IPS-18a (cell line): ENCODE results near the gene MRPL2.

ENCODE experiments used
- H3K27ac ChIP-seq: one replicate; pipeline ENCODE4 v1.5.1; 2013; ENCODE audit warnings: low read length
- H3K27me3 ChIP-seq: one replicate; pipeline ENCODE4 v1.6.1; 2013; ENCODE audit warnings: mild to moderate bottlenecking, low read length; ENCODE audit not compliant: control insufficient read depth, insufficient read depth
- H3K36me3 ChIP-seq: one replicate; pipeline ENCODE4 v1.6.1; 2013; ENCODE audit warnings: low read depth, low read length; ENCODE audit not compliant: control insufficient read depth
- H3K4me1 ChIP-seq: one replicate; pipeline ENCODE4 v1.6.1; 2013; ENCODE audit warnings: low read depth, low read length; ENCODE audit not compliant: control insufficient read depth
- H3K4me3 ChIP-seq: one replicate; pipeline ENCODE4 v1.5.1; 2013; ENCODE audit warnings: low read length
- H3K9ac ChIP-seq: one replicate; pipeline ENCODE4 v1.6.1; 2013; ENCODE audit warnings: mild to moderate bottlenecking, low read length, moderate library complexity
- H3K9me3 ChIP-seq: one replicate; pipeline ENCODE4 v1.6.1; 2013; ENCODE audit warnings: low read depth, low read length; ENCODE audit not compliant: control insufficient read depth

The MRPL2 gene

DNA sequence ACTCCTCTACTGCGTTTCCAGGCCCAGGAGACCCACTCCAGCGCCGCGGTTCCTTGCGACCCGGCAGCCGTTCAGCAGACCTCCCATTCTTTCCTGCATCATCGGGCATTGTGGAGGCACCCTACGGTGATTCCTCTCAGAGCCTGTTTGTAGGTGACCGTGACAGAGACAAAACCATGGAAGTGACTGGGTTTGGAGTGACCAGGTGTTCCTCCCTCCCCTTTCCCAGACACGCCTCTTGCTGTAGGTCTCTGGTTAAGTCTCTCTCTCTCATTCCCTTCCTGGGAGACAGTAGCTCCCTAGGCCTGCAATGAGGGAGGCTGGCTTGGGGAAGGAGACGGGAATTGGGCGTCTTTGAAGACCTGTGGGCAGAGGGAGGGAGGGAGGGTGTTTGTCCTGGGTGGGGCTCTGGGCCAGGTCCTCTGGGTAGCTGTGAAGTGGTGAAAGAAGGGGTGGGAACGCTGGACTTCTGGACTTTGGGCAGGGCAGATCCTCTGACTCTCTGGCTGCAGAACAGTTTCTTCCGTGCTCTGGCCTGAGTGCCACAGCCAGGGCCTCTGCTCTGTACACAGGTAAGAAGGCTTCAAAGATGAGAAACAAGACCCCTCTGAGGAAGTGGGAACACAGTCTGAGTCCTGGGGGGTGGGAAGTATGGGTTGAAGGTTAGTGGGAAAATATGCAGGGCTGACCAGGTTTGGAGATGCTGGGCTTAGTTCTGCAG is 960 bp upstream of the MRPL2 start:
- peak overlapping the region; percentile 60 for H3K27ac ChIP-seq
- peaks cover 7% of the 10 kb centered on the region for H3K4me1 ChIP-seq
- H3K9me3 ChIP-seq: no peaks in the 10 kb centered on the region
- H3K4me3 ChIP-seq: peak overlapping the region; percentile 87
- peak overlapping the region; percentile 83 for H3K9ac ChIP-seq
- H3K27me3 ChIP-seq: no peaks in the 10 kb centered on the region
- H3K36me3 ChIP-seq: peaks cover 7% of the 10 kb centered on the region

DNA sequence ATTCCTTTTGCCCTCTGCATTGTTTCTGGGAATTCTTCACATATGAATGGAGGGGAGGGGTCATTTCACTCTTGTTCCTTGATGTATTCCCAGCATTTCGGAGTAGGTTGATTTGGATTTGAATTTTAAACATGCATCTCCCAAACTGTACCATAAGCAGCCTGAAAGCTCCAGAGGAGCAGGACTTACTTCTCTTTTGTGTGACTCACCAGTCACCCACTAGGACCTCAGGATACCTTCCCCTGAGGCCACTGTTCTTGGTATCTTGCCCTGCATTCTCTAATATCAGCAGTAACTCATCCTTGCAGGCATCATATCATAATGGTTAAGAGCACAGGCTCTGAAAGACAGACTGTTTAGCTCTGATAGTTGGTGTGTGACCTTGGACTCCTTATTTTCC is 703 bp downstream of the MRPL2 start:
- H3K4me3 ChIP-seq: peak overlapping the region; percentile 87
- H3K36me3 ChIP-seq: peaks cover 7% of the 10 kb centered on the region
- peak overlapping the region; percentile 70 for H3K27ac ChIP-seq
- peak overlapping the region; percentile 83 for H3K9ac ChIP-seq
- peaks cover 12% of the 10 kb centered on the region for H3K4me1 ChIP-seq
- H3K9me3 ChIP-seq: no peaks in the 10 kb centered on the region
- H3K27me3 ChIP-seq: no peaks in the 10 kb centered on the region

DNA sequence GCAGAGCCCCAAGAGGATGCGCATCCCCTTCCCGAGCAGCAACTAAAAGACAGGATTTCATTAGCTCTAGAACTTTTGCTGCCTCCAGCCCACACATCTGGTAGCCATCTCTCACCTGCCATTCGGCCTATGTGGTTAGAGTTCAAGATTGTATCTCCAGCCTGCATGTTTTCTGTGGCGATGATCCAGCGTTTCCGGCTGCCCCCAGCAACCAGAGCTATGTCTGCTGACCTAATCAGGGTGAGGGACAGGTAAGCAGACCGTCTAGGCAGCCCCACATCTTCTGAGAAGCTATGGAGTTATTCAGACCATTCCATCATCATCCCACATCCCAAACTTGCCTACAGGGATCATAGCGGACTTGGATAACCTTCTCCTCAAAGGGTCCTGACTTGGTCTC is 3.3 kb downstream of the MRPL2 start:
- peaks cover 7% of the 10 kb centered on the region for H3K36me3 ChIP-seq
- H3K27ac ChIP-seq: no peak overlapping the region
- H3K4me3 ChIP-seq: no peak overlapping the region
- no peaks in the 10 kb centered on the region for H3K9me3 ChIP-seq
- no peak overlapping the region for H3K9ac ChIP-seq
- no peaks in the 10 kb centered on the region for H3K27me3 ChIP-seq
- H3K4me1 ChIP-seq: peaks cover 15% of the 10 kb centered on the region

GRCh38 chr6:43054206-43054943 is 4.9 kb downstream of the MRPL2 start:
- Histone ChIP-seq H3K9me3 (no peaks in the 10 kb centered on the region), H3K9ac (no peak overlapping the region)

GRCh38 chr6:43053545-43054205 is 5.6 kb downstream of the MRPL2 start, which contains the start of gene CUL7:
CUL7 (minus strand) TSS chr6:43053851; CDS start chr6:43052788, 1,063 bp downstream.
- peaks cover 14% of the 10 kb centered on the region for H3K36me3 ChIP-seq

More at GRCh38 chr6:43054206-43054943, 4.9 kb downstream of the MRPL2 start:
- Histone ChIP-seq H3K27ac (peak overlapping the region; percentile 13), H3K4me3 (peak overlapping the region; percentile 79), H3K27me3 (no peaks in the 10 kb centered on the region), H3K36me3 (peaks cover 9% of the 10 kb centered on the region), H3K4me1 (peaks cover 12% of the 10 kb centered on the region)

GRCh38 chr6:43052842-43053544 is 6.2 kb downstream of the MRPL2 start:
- Histone ChIP-seq H3K9me3 (no peaks in the 10 kb centered on the region), H3K36me3 (peaks cover 14% of the 10 kb centered on the region), H3K9ac (peak overlapping the region; percentile 90), H3K27me3 (no peaks in the 10 kb centered on the region), H3K27ac (peak overlapping the region; percentile 63), H3K4me1 (peaks cover 8% of the 10 kb centered on the region), H3K4me3 (peak overlapping the region; percentile 79)

More at GRCh38 chr6:43053545-43054205, 5.6 kb downstream of the MRPL2 start, which contains the start of gene CUL7:
- no peaks in the 10 kb centered on the region for H3K27me3 ChIP-seq
- peak within 1 kb of the TSS; percentile 90 for H3K9ac ChIP-seq
- H3K4me1 ChIP-seq: peaks cover 12% of the 10 kb centered on the region
- peak within 1 kb of the TSS; percentile 79 for H3K4me3 ChIP-seq
- H3K27ac ChIP-seq: peak within 1 kb of the TSS; percentile 63
- no peaks in the 10 kb centered on the region for H3K9me3 ChIP-seq

- Histone ChIP-seq H3K9me3 (no peaks in the 10 kb centered on the region), H3K27me3 (no peaks in the 10 kb centered on the region), H3K27ac (no peak overlapping the region), H3K9ac (peak overlapping the region; percentile 90), H3K4me3 (no peak overlapping the region), H3K4me1 (peaks cover 8% of the 10 kb centered on the region), H3K36me3 (peaks cover 14% of the 10 kb centered on the region)
These were observed 6.9 kb downstream of the MRPL2 start for GRCh38 chr6:43052225-43052841.

- Histone ChIP-seq H3K9me3 (no peaks in the 10 kb centered on the region), H3K27ac (no peak overlapping the region), H3K4me1 (peaks cover 8% of the 10 kb centered on the region), H3K27me3 (no peaks in the 10 kb centered on the region), H3K4me3 (no peak overlapping the region), H3K36me3 (peaks cover 17% of the 10 kb centered on the region), H3K9ac (no peak overlapping the region)
These were observed 8.3 kb downstream of the MRPL2 start for GRCh38 chr6:43050981-43051380.

DNA sequence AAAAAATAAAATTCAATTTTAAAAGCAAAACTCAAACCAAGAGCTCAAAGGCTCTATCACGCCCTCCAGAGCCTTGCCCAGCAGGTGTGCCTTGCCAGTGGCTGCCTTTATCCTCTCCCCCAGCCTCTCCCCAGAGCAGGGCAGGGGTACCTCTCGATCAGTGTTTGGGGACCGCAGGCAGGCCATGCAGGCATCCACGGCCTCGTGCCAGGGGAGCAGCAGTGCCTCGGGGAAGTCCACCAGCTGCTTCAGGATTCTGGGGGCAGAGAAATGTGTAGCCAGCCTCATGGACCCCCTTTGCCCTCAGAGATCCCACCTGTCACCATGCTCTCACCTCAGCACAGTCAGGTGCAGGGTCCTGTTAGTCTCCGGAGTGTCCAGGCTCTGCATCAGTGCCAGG is 11.2 kb downstream of the MRPL2 start:
- H3K4me1 ChIP-seq: peaks cover 2% of the 10 kb centered on the region
- H3K27me3 ChIP-seq: no peaks in the 10 kb centered on the region
- no peak overlapping the region for H3K4me3 ChIP-seq
- no peak overlapping the region for H3K27ac ChIP-seq
- H3K36me3 ChIP-seq: peaks cover 19% of the 10 kb centered on the region
- H3K9ac ChIP-seq: no peak overlapping the region
- H3K9me3 ChIP-seq: no peaks in the 10 kb centered on the region

GRCh38 chr6:43045371-43045930 is 13.8 kb downstream of the MRPL2 start:
- H3K4me3 ChIP-seq: no peak overlapping the region
- H3K36me3 ChIP-seq: peaks cover 28% of the 10 kb centered on the region
- H3K27ac ChIP-seq: no peak overlapping the region
- no peaks in the 10 kb centered on the region for H3K9me3 ChIP-seq
- H3K27me3 ChIP-seq: no peaks in the 10 kb centered on the region
- no peaks in the 10 kb centered on the region for H3K4me1 ChIP-seq
- H3K9ac ChIP-seq: no peak overlapping the region
